Spleen (tissue), 7 donors: ENCODE data around the gene RBPJL.

ENCODE experiments used
- POLR2AphosphoS5 ChIP-seq, 3 donors: sonication (generic); formaldehyde crosslinking; IDR thresholded peaks; one replicate each; pipeline ENCODE4 v1.5.1; 2017; ENCODE audit warnings: antibody characterized with exemption in 3 of 3
- TF ChIP-seq, protein P1 (sequence below), 11 experiments: fragments of 200-600 bp in 7 of 11; fragments of 450-650 bp in 4 of 11; sonication (generic) in 4 of 11; IDR thresholded peaks in 8 of 11; conservative IDR thresholded peaks in 3 of 11; 1 replicate in 7 of 11; 2 replicates in 4 of 11; pipeline versions ENCODE4 v1.4.0 to v1.8.0; 2016 to 2021; ENCODE audit warnings: antibody characterized with exemption in 11 of 11, inconsistent platforms in 4 of 11, mild to moderate bottlenecking in 1 of 11
- donor health status: DM: no; HTN: no; CAD: no; lungs with moderate emphysema.
- donor health status: DM: no; HTN: no; CAD: no.
- donor health status: DM: no; HTN: no; CAD: no.

DNA sequence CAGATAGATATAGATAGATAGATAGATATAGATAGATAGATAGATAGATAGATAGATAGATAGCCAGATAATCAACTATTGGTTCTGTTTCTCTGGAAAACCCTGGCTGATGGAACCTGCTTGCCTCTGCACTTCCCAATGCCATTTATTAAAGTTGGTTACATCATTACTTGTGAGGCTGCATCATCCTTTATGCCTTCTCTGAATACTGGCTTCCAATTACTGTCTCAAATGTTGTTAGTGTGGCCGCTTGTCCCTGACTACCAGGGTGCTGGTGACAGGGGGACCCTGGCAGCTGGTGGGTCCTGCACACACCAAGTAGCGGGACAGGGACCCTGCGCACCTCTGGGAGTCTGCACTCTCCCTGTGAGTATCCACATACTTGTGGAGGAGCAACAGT is 48.4 kb upstream of the RBPJL start:
- TF ChIP-seq POLR2AphosphoS5 (IDR thresholded peaks at IDR 0.05) = no peak
- TF ChIP-seq, protein P1, sequence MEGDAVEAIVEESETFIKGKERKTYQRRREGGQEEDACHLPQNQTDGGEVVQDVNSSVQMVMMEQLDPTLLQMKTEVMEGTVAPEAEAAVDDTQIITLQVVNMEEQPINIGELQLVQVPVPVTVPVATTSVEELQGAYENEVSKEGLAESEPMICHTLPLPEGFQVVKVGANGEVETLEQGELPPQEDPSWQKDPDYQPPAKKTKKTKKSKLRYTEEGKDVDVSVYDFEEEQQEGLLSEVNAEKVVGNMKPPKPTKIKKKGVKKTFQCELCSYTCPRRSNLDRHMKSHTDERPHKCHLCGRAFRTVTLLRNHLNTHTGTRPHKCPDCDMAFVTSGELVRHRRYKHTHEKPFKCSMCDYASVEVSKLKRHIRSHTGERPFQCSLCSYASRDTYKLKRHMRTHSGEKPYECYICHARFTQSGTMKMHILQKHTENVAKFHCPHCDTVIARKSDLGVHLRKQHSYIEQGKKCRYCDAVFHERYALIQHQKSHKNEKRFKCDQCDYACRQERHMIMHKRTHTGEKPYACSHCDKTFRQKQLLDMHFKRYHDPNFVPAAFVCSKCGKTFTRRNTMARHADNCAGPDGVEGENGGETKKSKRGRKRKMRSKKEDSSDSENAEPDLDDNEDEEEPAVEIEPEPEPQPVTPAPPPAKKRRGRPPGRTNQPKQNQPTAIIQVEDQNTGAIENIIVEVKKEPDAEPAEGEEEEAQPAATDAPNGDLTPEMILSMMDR (IDR thresholded peaks at IDR 0.05 in 8 of 11, conservative IDR thresholded peaks at IDR 0.05 in 3 of 11) = no peak
